ENCODE results near the gene UBE2R2. TPM values are rescaled to one million over a fixed set of nuclear protein-coding genes. Genes with fewer than 3 reads are reported as not detected.
"Not testable (repeated sequence)": the region's sequence is repeated elsewhere in the genome, so short reads cannot be mapped to it uniquely, and the experiment has no call there.

UBE2R2 gene
- total RNA-seq, 2 experiments from 2014 or later: 46.7 to 47.4 TPM

- intact Hi-C loops (cut with micrococcal nuclease): no loop called here
- ATAC-seq (no peak), DNase-seq (no peak)
- peak overlapping the region; percentile 89 for H3K4me3 Mint-ChIP-seq
- no peaks in the 10 kb centered on the region for H3K9me3 Mint-ChIP-seq
- no peaks in the 10 kb centered on the region for H3K27me3 Mint-ChIP-seq
- H3K36me3 Mint-ChIP-seq (ENCODE audit: low read depth): peaks cover 16% of the 10 kb centered on the region
- peak overlapping the region; percentile 97 for H3K27ac Mint-ChIP-seq
- ChIA-PET CTCF (no interaction called here), POLR2A (interaction anchor here (0.7 to 2.0 kb wide), 4 partner anchors 16 to 229 kb away, joined by 3 to 8 read pairs (median 3); no protein-coding TSS in a partner anchor)
- H3K4me1 Mint-ChIP-seq (ENCODE audit: low read depth): peaks cover 48% of the 10 kb centered on the region
- no peak for TF ChIP-seq CTCF (IDR thresholded peaks at IDR 0.05)
Measured at GRCh38 chr9:33818847-33819500, 2.0 kb downstream of the UBE2R2 start.

GRCh38 chr9:33820231-33820745 lies 3.3 kb downstream of the UBE2R2 start:
- DNase-seq (no peak), ATAC-seq (no peak)
- TF ChIP-seq CTCF (IDR thresholded peaks at IDR 0.05): no peak
- H3K27ac Mint-ChIP-seq: peak overlapping the region; percentile 63
- intact Hi-C loops (cut with micrococcal nuclease): no loop called here
- POLR2A ChIA-PET: interaction anchor here (0.7 to 1.0 kb wide), 2 partner anchors 14 to 85 kb away, joined by 3 to 5 read pairs; no protein-coding TSS in a partner anchor
- H3K9me3 Mint-ChIP-seq: no peaks in the 10 kb centered on the region
- peaks cover 38% of the 10 kb centered on the region for H3K4me1 Mint-ChIP-seq (ENCODE audit: low read depth)
- H3K36me3 Mint-ChIP-seq (ENCODE audit: low read depth): peaks cover 18% of the 10 kb centered on the region
- H3K4me3 Mint-ChIP-seq: peak overlapping the region; percentile 89
- CTCF ChIA-PET: interaction anchor here (1.0 to 1.2 kb wide), 2 partner anchors 15 to 24 kb away, joined by 3 read pairs; no protein-coding TSS in a partner anchor
- no peaks in the 10 kb centered on the region for H3K27me3 Mint-ChIP-seq

- intact Hi-C loops (cut with micrococcal nuclease): no loop called here
- DNase-seq (no peak), ATAC-seq (no peak)
- ChIA-PET CTCF (interaction anchor here (0.6 to 2.3 kb wide), 4 partner anchors 9 to 70 kb away, joined by 3 to 7 read pairs (median 4); no protein-coding TSS in a partner anchor), POLR2A (interaction anchor here (1.0 to 1.5 kb wide), 2 partner anchors 10 to 12 kb away, joined by 3 read pairs; no protein-coding TSS in a partner anchor)
- TF ChIP-seq CTCF (IDR thresholded peaks at IDR 0.05): no peak
- no peaks in the 10 kb centered on the region for H3K27me3 Mint-ChIP-seq
- H3K27ac Mint-ChIP-seq: no peak overlapping the region
- no peaks in the 10 kb centered on the region for H3K9me3 Mint-ChIP-seq
- H3K4me3 Mint-ChIP-seq: no peak overlapping the region
- H3K4me1 Mint-ChIP-seq (ENCODE audit: low read depth): peaks cover 26% of the 10 kb centered on the region
- peaks cover 17% of the 10 kb centered on the region for H3K36me3 Mint-ChIP-seq (ENCODE audit: low read depth)
Measured at GRCh38 chr9:33823801-33824200, 6.8 kb downstream of the UBE2R2 start.

- ATAC-seq; H3K4me1 Mint-ChIP-seq (ENCODE audit: low read depth); H3K27ac Mint-ChIP-seq; intact Hi-C loops (cut with micrococcal nuclease); H3K27me3 Mint-ChIP-seq; DNase-seq; H3K9me3 Mint-ChIP-seq; H3K4me3 Mint-ChIP-seq: not testable (repeated sequence)
- CTCF ChIA-PET: interaction anchor here (1.2 to 1.5 kb wide), 2 partner anchors 10 to 15 kb away, joined by 3 to 4 read pairs; no protein-coding TSS in a partner anchor
- POLR2A ChIA-PET: interaction anchor here (0.6 kb wide), 1 partner anchor 39 kb away, joined by 6 read pairs; no protein-coding TSS in a partner anchor
- peaks cover 12% of the 10 kb centered on the region for H3K36me3 Mint-ChIP-seq (ENCODE audit: low read depth)
Measured at GRCh38 chr9:33827285-33827684, 10.3 kb downstream of the UBE2R2 start.

- intact Hi-C loops (cut with micrococcal nuclease); H3K27ac Mint-ChIP-seq; H3K27me3 Mint-ChIP-seq; H3K36me3 Mint-ChIP-seq (ENCODE audit: low read depth); CTCF ChIA-PET; ATAC-seq; POLR2A ChIA-PET; H3K9me3 Mint-ChIP-seq; DNase-seq; H3K4me3 Mint-ChIP-seq: not testable (repeated sequence)
- peaks cover 13% of the 10 kb centered on the region for H3K4me1 Mint-ChIP-seq (ENCODE audit: low read depth)
Measured at GRCh38 chr9:33829641-33830230, 12.8 kb downstream of the UBE2R2 start.
